NCI-H446 treated with DMSO at 0.1 percent for 48 hours (cell line): ENCODE data around the gene IL10.
"Not testable (repeated sequence)": the region's sequence is repeated elsewhere in the genome, so short reads cannot be mapped to it uniquely, and the experiment has no call there.

Source experiments
- DNase-seq: peaks from one replicate; lab custom pipeline; 2025; lab: John Stamatoyannopoulos, UW

The IL10 gene

DNA sequence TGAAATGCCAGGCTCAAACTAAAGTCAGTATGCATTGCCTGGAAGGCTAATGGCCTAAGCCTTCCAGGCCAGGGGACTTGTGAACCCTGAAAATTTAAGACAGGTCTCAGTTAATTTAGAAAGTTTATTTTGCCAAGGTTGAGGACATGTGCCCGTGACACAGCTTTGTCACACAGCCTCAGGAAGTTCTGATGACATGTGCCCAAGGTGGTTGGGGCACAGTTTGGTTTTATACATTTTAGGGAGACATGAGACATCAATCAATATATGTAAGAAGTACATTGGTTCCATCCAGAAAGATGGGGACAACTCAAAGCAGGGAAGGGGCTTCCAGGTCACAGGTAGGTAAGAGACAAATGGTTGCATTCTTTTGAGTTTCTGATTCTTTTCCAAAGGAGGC lies 6.5 kb downstream of the IL10 start:
- DNase-seq: not testable (repeated sequence)

DNA sequence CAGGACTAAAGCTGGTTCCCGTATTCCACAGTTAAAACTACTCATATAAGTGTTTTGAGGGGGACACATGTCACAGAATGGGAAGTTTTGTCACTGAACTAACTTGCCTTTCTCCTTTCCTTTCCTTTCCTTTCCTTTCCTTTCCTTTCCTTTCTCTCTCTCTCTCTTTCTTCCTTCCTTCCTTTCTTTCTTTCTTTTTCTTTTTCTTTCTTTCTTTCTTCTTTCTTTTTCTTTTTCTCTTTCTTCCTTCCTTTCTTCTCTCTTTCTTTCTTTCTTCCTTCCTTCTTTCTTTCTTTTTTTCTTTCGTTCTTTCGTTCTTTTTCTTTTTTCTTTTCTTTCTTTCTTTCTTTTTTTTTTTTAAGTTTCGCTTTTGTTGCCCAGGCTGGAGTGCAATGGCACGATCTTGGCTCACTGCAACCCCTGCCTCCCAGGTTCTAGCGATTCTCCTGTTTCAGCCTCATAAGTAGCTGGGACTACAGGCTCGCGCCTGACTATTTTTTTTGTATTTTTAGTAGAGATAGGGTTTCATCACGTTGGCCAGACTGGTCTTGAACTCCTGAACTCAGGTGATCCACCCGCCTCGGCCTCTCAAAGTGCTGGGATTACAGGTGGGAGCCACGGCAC lies 9.4 kb downstream of the IL10 start:
- not testable (repeated sequence) for DNase-seq

DNA sequence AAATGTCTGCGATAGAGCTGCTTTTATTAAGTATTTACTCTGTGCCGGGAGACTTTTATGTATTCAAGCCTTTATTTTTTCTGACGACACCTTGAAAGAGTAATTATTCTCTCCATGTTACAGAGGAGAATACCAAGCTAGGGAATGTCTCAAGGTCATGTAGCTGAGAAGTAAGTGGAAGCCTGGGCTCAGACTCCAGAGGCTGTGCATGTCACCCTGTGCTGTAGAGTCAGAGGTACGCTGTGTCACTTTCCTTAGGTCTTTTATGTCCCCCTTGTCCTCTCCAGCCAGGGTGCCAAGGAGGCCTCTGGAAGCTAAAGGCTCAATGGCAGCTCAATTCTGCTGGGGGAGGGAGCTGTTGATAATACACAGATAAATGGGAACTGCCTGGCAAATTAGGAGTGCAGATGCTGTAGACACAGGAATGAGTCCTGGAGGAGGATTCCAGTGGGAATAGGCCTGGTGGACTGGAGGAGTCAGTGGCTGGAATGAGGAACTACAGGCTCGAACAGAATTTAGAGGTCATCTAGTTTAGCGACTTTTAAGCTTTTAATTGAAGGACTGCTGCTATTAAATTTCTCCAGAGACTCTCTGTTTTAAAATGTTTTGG lies 11.0 kb downstream of the IL10 start:
- no peak for DNase-seq

DNA sequence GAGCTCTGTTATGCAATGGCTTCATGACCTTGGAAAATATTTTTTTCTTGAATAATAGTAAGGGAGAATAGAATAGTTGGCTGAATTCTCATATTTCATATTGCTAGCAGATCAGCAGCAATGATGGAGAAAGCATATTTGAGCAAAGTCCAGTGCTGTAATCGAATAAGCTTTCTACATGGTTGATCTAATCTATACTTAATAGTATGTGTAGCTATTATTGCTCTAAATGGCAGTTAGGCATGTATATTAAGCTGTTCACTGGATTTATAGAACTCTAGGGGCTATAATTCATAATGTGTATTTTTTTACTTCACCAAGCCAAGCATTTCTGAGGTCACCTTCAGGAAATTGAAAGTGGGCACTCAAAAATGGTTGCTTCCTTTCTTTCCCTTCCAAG lies 11.7 kb downstream of the IL10 start:
- no peak for DNase-seq

DNA sequence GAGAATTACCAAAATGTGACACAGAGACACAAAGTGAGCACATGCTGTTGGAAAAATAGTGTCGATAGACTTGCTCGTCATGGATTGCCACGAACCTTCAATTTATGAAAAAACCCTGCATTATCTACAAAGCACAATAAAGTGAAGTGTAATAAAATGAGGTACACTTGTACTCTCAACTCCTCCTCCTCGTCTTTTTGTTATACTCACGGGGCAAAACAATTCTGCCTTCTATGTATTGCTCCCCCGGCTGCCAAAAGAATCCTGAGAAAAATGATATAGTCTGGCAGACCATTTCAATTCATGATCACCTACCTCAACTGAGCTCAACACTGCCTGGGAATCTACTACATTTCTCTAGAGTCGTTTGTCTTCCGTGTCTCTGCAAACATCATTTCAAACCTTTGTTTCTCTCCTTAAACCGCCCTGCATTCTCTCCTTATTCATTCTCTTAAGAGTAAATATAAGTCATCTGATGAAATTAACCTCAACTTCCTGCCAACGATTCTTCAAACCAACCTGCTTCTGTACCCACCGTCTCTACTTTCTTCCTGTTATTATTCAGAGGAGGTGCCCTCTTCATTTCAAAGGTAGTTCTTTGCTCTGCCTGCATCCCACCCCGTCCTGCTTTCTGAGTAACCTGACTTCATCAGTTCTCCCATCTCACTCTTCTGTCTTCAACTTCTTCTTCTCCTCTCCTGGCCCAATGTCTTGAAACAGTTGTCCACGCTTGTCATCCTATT lies 14.6 kb downstream of the IL10 start:
- DNase-seq: no peak

DNA sequence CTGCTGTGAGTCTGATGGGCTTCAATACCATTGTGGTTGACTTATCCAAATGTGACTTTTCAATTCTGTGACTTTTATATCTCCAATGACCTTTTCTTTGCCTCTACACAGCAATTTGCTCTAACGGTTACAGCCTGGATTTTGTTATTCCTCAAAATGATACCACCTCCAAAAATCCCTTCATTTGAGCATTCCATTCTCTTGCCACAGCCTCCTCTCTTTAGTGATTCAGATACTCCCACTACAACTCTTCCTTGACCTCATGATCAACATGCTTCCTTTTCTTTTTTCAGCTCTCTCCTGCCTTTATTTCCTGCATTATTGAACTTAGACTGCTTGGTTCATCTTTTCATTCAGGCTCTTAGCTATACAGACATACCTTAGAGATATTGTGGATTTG lies 18.3 kb downstream of the IL10 start:
- no peak for DNase-seq

DNA sequence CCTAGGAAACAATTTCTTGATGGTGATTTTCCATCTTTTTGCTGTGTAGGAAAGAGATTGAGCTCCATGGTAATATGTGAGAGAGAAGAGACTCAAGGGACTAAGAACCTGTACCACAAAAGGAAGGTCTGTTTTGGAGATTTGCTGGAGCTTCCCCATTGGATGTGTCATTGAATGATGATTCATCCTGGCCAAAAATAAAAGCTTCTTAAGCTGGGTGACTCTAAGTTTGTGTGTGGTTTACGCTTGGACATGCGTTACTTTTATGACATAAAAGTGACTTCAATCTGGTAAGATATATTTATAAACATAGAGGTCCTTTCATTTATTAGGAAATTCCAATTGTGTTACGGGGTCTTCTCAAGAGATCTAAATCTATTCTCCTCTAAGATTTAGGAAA lies 19.2 kb downstream of the IL10 start:
- DNase-seq: no peak

DNA sequence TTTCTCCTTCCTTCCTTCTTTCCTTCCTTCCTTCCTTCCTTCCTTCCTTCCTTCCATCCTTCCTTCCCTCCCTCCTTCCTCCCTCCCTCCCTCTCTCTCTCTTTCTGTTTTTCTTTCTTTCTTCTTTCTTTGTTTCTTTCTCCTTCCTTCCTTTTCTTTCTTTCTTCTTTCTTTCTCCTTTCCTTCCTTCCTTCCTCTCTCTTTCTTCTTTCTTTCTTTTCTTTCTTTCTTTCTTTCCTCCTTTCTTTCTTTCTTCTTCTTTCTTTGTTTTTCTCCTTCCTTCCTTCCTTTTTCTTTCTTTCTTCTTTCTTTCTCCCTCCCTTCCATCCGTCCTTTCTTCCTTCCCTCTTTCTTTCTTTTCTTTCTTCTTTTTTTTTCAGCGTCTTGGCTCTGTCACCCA lies 19.8 kb downstream of the IL10 start:
- no peak for DNase-seq

DNA sequence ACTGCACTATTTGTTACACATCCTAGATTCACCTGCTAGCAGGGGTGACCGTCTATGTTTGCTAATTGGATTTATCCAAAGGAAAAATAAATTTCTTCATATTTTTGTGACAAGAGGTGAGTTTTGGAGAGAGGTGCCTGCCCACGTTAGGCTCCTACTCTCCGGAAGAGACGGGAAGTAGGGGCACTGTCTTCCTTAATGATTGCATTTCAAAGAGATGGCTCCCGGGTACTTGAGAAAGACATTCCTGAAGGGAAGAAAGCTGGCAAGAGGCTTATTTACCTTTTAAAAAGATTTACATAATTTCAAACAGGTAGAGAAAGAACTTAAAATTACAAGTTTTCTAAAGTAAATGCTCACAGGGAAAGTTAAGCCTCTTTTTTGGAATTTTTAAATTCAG lies 20.4 kb downstream of the IL10 start:
- no peak for DNase-seq

DNA sequence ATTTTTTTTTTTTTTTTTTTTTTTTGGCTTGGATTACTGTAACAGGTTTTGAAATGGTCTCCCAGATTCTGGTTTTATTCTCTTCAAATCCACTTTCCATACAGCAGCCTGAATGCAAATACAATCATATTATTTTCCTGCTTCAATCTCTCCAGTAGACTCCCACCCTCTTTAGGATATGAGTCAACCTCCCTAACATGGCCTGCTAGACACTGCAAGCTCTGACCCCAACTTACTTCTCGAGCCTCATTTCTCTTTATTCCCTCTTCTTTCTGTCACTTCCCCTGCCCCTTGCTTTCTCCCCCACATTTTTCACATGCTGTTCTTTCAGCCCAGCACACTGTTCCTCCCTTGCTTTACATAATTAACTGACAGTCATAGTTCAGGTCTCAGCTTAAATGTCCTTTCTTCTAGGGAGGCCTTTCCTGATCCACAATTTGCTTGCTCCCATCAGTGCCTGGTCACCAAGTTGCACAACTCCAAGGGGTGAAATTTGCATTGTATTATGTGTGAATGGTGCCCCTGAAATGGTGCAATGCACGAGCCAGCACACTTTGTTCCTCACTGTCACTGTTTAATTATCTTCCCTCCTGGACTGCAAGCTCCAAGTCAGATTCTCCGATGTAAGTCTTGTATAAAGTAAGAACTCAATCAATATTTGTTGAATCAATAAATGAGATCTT lies 23.8 kb downstream of the IL10 start:
- no peak for DNase-seq

DNA sequence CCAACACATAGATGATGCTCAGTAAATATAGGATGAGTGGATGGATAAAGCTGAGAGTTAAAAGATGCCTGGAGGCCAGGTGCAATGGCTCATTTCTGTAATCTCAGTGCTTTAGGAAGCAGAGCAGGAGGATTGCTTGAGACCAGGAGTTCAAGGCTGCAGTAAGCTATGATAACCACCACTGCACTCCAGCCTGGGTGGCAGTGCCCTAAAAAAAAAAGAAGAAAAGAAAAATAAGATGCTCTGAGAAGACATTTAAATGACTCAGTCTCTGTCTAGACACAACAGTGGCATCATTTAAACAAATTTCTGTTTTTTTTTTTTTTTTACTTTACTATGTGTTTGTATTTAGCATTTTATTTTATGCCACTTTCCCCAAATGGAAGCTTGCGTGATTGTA lies 27.0 kb downstream of the IL10 start:
- no peak for DNase-seq

DNA sequence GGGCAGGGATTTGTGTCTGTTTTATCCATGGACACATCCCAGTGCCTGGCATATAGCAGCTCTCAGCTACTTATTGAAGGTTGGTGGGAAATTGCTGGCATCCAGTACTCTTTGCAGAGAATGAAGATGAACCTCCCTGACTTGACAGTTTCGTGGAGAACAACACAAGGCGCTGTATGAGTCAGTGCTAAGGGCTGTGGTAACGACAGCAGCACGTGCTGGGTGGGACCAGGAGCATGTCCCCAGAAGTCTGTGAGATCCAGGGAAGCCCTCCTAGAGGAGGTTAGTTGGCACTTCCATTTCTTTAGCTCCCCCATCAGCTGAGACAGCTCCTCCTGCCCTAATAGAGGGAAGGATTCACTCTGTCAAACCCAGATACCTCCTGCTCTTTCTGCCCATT lies 27.6 kb downstream of the IL10 start:
- no peak for DNase-seq

DNA sequence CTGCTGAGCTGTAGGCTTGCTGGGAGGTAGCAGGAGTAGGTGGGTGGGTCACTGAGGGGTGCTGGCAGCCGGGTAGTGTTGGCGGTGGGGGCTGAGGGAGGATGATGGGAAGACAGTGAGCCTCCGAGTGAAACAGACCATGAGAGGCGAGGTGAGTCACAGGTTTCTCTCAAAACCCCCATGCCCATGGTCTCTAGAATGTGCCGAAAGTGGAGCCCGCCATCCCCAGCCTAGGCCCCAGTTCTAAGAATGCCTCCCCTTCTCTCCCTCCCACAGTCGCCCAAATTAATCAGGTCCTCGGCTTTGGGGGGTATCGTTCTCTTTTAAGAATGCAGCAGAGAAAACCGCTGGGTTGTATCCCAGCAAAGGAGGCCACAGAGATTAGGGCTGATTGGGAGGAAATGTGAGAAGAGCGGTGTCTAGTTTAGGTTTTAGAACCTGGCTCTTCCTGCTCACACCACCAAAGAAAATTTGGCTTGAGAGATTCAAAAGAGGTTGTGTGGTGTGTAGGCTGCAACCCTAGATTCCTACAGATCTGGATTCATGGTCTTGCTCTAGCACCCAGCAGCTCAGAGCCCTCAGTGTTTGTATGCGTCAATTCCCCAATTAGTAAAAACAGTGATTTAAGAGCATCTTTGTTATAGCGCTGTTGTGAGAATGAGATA lies 29.4 kb downstream of the IL10 start:
- no peak for DNase-seq

DNA sequence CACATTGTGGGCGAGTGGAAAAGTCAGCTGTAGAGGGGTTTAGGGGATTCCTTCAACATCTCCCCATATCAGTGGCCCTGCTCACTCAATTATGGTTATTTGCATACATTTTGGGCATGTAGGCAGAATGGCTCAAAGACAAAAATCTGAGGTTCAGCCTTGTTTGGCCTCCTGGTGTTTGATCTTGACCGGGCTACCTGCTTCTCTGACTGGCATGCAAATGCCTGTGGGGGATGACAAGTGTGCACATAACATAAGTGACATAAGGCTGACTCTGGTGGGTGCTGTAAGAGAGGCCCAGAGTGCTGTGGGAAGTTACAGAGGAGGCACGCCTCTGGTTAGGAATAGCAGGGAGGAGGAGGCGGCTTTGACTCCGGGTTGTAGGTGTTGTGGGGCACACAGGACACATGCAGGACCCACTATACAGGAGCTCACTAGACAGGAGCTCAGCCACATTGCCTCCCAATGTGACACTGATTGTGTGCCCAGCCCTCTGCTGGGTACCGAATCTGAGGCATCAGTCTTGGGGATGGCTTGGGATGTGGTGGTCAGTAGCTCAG lies 31.1 kb downstream of the IL10 start:
- no peak for DNase-seq

DNA sequence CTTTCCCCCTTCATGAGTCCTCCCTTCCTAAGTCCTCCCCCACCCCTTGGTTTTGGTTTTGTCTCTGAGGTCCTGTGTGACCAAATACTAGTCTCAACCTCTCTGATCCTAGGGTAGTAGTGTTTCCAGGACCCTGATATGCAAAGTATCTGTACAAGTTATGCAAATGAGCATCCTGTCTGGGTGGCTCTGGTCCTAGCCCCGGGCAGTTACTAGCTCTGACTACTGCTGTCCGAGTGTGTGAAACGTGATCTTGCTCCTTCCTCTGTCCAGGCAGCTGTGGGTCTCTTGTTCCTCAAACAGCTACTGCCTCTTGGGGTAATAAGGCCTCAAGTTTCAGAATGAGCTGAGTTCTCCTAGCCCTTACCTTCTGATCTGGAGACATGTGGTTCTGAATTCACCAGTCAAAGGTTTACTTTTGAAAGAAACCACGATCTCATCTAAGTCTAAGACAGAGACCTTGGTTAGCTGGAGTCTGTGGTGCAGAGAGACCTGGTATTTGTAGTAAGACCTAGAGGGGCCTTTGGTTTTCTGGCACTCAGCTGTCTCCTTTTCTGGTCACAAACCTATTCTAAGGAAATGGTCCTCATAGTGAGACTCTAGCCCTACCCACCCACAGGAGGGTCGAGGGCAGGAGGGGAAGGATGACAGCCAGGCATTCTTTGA lies 32.8 kb downstream of the IL10 start:
- no peak for DNase-seq

DNA sequence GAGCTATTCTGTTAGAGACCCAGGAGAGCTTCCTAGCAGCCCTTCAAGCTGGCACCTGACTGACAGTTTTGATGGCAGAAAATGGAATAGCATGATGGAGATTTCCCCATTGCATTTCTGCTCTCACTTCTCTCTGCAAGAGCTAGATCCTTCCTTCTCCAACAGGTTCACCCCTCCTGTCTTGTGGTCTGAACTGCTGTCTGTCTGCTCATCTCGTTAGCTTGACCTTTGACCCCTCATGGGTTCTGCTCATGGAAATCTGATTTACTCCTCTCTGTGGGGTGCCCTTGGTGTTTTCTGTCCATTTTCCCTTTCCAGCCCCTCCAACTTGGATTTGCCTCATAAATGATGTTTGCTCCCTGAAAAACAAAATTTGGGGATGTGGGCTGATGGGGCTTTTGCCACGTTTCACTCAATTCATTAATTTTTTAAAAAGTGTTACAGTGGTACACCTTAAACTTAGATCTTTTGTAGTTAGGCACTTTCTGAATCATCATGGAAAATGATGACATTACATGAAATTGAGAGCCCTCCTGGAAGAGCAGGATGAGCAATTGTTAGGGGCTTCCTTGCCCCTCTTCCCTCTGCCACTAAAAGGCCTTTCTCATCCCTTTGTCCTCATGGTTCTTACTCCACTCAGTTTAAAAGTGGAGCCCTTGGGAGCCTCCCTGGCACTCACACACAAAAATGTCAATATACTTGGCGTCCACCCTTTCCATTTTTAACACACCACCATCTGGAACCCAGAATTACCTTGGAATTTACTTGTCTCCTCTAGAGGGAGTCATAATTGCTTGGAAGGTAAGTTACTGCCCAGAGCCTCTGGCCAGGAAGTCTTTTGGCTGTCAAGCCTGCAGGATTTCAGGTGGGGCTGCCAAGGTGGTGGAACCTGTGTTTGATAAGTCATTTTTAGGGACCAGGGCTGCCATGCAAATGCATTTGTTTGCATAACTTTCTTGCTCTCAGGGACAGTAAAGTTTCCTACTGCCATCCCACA lies 33.6 kb downstream of the IL10 start:
- peak; percentile 54 for DNase-seq

DNA sequence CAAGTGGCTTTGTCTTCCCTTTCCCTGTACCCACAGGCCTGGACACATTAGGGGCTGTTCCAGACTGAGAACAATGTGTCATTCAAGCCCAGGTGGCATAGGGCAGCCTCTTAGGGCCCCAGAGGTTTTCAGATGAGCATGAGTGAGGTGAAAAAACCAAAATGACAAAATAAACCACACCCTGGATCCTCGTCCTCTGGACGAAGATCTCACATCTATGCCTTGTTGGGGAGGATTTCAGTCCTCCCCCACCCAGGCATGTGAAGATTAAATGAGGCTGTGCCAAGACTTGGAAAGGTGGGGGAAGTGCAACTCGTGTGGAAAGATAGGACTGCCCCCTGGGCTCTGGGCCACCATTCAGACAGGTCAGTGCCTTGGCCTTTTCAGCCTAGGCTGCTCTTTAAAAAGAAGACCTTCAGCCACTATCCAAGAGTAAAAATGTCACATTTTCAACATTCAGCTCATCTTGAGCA lies 34.5 kb downstream of the IL10 start:
- DNase-seq: no peak

DNA sequence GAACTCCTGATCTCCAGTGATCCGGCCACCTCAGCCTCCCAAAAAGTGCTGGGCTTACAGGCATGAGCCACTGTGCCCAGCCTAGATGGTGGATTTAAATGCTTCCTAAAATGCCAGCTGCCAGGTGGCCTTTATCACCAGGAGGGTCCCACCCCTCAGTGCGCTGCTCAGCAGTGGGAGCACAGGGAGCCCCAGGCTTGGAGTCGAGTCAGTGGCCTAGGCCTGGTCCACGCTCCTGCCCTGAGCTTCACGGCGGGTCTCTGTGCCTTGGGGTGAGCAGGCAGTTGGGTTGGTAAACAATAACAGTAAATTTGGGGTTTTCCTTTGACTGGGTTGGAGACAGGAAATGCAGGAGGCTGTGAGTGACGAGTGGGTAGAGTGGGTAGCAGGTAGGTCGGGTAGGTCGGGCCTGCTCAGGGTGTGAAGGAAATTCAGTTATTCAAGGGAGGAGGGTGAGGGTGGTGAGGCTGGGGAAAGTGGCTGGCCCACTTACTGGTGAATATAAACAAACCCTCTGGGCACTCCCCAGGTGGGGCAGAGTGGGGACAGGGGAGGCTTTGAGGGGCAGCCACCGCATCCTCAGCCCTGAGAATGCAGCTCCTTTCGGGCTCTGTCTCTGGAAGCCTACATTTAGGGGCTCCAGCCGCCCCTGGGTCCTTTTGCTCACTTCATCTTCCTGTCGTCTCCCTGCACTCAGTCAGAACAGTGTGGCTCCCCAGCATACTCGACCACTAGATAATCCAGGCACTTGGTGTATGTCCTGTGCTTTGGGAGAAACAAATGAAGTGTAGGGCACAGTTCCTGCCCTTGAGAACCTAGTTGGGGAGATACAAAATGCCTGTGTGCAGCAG lies 35.2 kb downstream of the IL10 start:
- DNase-seq: no peak

DNA sequence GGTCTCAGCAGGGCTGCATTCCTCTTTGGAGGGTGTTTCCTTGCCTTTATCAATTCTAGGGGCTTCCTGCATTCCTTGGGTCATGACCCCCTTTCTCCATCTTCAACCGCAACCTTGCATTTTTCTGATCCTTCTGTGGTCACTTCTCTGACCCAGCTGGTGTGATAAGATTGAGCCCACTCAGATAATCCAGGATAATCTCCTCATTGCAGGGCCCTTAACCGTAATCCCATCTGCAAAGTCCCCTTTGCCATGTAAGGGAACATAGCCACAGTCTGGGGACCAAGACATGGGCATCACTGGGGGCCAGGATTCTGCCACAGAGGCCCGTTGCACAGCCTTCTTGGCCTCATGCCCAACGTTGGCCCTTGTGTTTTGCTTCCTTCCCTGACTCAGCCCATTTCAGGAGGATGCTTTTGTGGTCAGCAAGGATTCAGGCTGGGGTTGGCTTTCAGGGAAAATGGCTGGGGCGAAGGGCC lies 36.7 kb downstream of the IL10 start:
- DNase-seq: no peak
